Measurements from ENCODE around the gene RPS6KA3. TPM values are rescaled to one million over a fixed set of nuclear protein-coding genes. Genes with fewer than 3 reads are reported as not detected.
A peak's percentile ranks its signal among the peaks of the same experiment; 100 is the strongest.

RPS6KA3 gene
- total RNA-seq, 1 experiment from 2014 or later: 35.5 TPM

DNA sequence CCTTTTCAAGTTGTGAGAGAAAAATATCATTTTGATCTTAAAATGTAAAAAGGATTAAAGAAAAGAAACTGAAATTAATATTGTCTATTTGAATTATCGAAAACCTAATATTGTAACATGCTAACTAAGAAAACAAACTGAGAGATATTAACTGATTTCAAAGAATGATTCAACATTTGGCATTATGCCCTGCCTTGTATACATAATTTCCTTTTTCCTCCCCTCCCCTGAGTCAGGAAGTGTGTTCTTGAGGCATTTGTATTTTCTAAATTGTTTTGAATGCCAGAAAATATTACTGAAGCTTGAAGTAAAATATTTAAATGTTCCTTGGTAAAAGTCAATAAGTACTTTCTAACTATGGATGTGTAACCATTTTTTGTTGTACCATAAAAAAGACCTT lies 49.4 kb downstream of the RPS6KA3 start:
- Histone ChIP-seq H3K36me3 (ENCODE audit: control insufficient read depth in 1 of 2, insufficient read depth in 2 of 2, low read length in 2 of 2) (no peaks in the 10 kb centered on the region), H3K9ac (ENCODE audit: low read length) (no peak overlapping the region), H3K9me2 (ENCODE audit: insufficient read depth) (no peaks in the 10 kb centered on the region), H3K79me2 (ENCODE audit: insufficient read depth, low read length) (peaks cover 32% of the 10 kb centered on the region), H3K9me3 (ENCODE audit: control insufficient read depth in 1 of 2, insufficient read depth in 1 of 2, low read depth in 1 of 2, low read length in 2 of 2) (no peaks in the 10 kb centered on the region), H3K4me1 (ENCODE audit: control insufficient read depth in 1 of 2, insufficient read depth in 2 of 2, low read length in 2 of 2) (peaks cover 9 to 15% of the 10 kb centered on the region in 2 experiments; a peak in 3 of 4 replicates), H3K4me2 (ENCODE audit: low read length) (peak overlapping the region; percentile 36; the same call in 1 of the 2 replicates), H3K4me3 (replicated peaks in 1 of 2; ENCODE audit: low read depth in 1 of 2, low read length in 2 of 2) (no peak overlapping the region), H4K20me1 (ENCODE audit: insufficient read depth) (no peaks in the 10 kb centered on the region), H3K27ac (ENCODE audit: low read depth, low read length) (no peak overlapping the region), H2AFZ (ENCODE audit: low read depth, low read length, poor library complexity, severe bottlenecking) (no peak overlapping the region), H3K27me3 (ENCODE audit: insufficient read depth, low read length) (no peaks in the 10 kb centered on the region)
- peak; percentile 16 for DNase-seq (ENCODE audit: low read depth, low spot score)
- BruUV-seq (replicated peaks): no TSS peak
- no peak for ATAC-seq
- ChIA-PET RAD21 (ENCODE audit: low non-redundant PET in 1 of 2, low total read pairs in 2 of 2, uncharacterized antibody in 2 of 2, unreplicated experiment in 2 of 2) (no interaction called here), POLR2A (no interaction called here), CTCF (no interaction called here)
- intact Hi-C loops (cut with micrococcal nuclease): no loop called here
- no peak for TF ChIP-seq EZH2phosphoT487 (IDR thresholded peaks at IDR 0.05; ENCODE audit: borderline replicate concordance)
- TF ChIP-seq FOSL1 (IDR thresholded peaks at IDR 0.05; ENCODE audit: low read depth): peak; percentile 50
- TF ChIP-seq SP1 (IDR thresholded peaks at IDR 0.05; ENCODE audit: low read depth): peak; percentile 32
- TF ChIP-seq JUND (IDR thresholded peaks at IDR 0.05): peak; percentile 53

DNA sequence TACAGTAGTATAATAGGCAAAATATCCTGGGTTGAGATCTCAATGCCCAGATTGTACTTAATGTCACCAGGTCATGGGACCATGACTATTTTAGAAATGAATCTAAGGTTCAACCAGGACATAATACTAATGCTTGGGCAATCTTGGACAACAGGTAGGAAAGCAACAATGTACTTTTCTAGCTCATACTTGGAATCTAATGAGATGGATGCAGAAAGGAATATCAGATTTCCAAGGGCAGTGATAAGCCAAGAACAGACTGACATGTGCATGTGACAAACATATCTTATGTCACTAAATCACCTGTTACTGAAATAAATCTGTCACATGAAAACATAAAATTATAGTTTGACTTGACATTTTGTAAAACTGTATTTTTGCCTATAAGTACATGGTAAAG lies 51.1 kb downstream of the RPS6KA3 start:
- Histone ChIP-seq H3K4me1 (ENCODE audit: control insufficient read depth in 1 of 2, insufficient read depth in 2 of 2, low read length in 2 of 2) (peaks cover 9 to 15% of the 10 kb centered on the region in 2 experiments; a peak in 3 of 4 replicates), H3K27ac (ENCODE audit: low read depth, low read length) (no peak overlapping the region), H3K36me3 (ENCODE audit: control insufficient read depth in 1 of 2, insufficient read depth in 2 of 2, low read length in 2 of 2) (no peaks in the 10 kb centered on the region), H4K20me1 (ENCODE audit: insufficient read depth) (no peaks in the 10 kb centered on the region), H3K4me3 (replicated peaks in 1 of 2; ENCODE audit: low read depth in 1 of 2, low read length in 2 of 2) (no peak overlapping the region), H2AFZ (ENCODE audit: low read depth, low read length, poor library complexity, severe bottlenecking) (no peak overlapping the region), H3K9me3 (ENCODE audit: control insufficient read depth in 1 of 2, insufficient read depth in 1 of 2, low read depth in 1 of 2, low read length in 2 of 2) (no peaks in the 10 kb centered on the region), H3K27me3 (ENCODE audit: insufficient read depth, low read length) (no peaks in the 10 kb centered on the region), H3K9me2 (ENCODE audit: insufficient read depth) (no peaks in the 10 kb centered on the region), H3K4me2 (ENCODE audit: low read length) (no peak overlapping the region), H3K79me2 (ENCODE audit: insufficient read depth, low read length) (peaks cover 43% of the 10 kb centered on the region), H3K9ac (ENCODE audit: low read length) (no peak overlapping the region)
- POLR2A ChIA-PET: no interaction called here
- intact Hi-C loops (cut with micrococcal nuclease): no loop called here
- no peak for TF ChIP-seq SRF (IDR thresholded peaks at IDR 0.05; ENCODE audit: low read depth)
- no peak for TF ChIP-seq EGR1 (IDR thresholded peaks at IDR 0.05; ENCODE audit: low read depth)
- TF ChIP-seq, protein P1, sequence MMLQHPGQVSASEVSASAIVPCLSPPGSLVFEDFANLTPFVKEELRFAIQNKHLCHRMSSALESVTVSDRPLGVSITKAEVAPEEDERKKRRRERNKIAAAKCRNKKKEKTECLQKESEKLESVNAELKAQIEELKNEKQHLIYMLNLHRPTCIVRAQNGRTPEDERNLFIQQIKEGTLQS (IDR thresholded peaks at IDR 0.05): no peak
- BruUV-seq (replicated peaks): no TSS peak
- DNase-seq (ENCODE audit: low read depth, low spot score) (no peak), ATAC-seq (no peak)
- CTCF ChIA-PET: no interaction called here
- RAD21 ChIA-PET (ENCODE audit: low non-redundant PET in 1 of 2, low total read pairs in 2 of 2, uncharacterized antibody in 2 of 2, unreplicated experiment in 2 of 2): no interaction called here

Measured in HCT116 (cell line).